Panc1 (cell line): ENCODE measurements around the gene TMX1. TPM values are rescaled to one million over a fixed set of nuclear protein-coding genes. Genes with fewer than 3 reads are reported as not detected.

Source experiments
- ATAC-seq: fragments of 200-7000 bp; cut with Tn5 transposase; 2 replicates; pipeline ENCODE4 v1.9.1; 2020; ENCODE audit warnings: mild to moderate bottlenecking, moderate library complexity
- BruUV-seq: library from RNA; stranded (reverse); fragments of 400-500 nt; replicated peaks from 2 replicates; lab custom pipeline; 2021; lab: Mats Ljungman, UMichigan
- CTCF ChIA-PET: fragments of 300-600 bp; sonication (Branson Sonifier 250); formaldehyde crosslinking; loops from one replicate; lab custom pipeline; 2022; ENCODE audit warnings: antibody characterized with exemption; lab: Charles Lee
- POLR2A ChIA-PET: fragments of 300-600 bp; sonication (Branson Sonifier 250); formaldehyde crosslinking; loops from one replicate; lab custom pipeline; 2022; ENCODE audit warnings: antibody characterized with exemption; lab: Charles Lee
- DNase-seq: peaks from one replicate; pipeline ENCODE4 v3.0.0-alpha.2; 2010; ENCODE audit warnings: low read depth, low spot score
- H3K27ac ChIP-seq: 2 replicates; pipeline ENCODE4 v1.5.1; 2011; ENCODE audit warnings: mild to moderate bottlenecking, low read length, inconsistent platforms
- H3K27me3 ChIP-seq: fragments of 200-500 bp; sonication (Bioruptor generic); 2 replicates; pipeline ENCODE4 v1.6.0; 2014; ENCODE audit warnings: low read length, inconsistent platforms; ENCODE audit not compliant: control insufficient read depth, insufficient read depth
- H3K36me3 ChIP-seq: fragments of 200-500 bp; sonication (Bioruptor generic); 2 replicates; pipeline ENCODE4 v1.5.1; 2014; ENCODE audit warnings: inconsistent platforms, mild to moderate bottlenecking, low read length, moderate library complexity; ENCODE audit not compliant: control insufficient read depth, insufficient read depth
- H3K4me1 ChIP-seq: 2 replicates; pipeline ENCODE4 v1.5.1; 2011; ENCODE audit warnings: inconsistent platforms, mild to moderate bottlenecking, low read length, moderate library complexity; ENCODE audit not compliant: control insufficient read depth, insufficient read depth
- H3K4me3 ChIP-seq, 2 experiments: 2 replicates each; pipeline ENCODE4 v1.5.1; 2011 to 2012; ENCODE audit warnings: low read depth in 2 of 2, low read length in 2 of 2, mild to moderate bottlenecking in 2 of 2, inconsistent platforms in 1 of 2, moderate library complexity in 1 of 2
- H3K9me3 ChIP-seq: fragments of 200-500 bp; sonication (Bioruptor generic); 2 replicates; pipeline ENCODE4 v1.5.1; 2014; ENCODE audit warnings: low read depth, mild to moderate bottlenecking, inconsistent platforms, low read length, moderate library complexity; ENCODE audit not compliant: control insufficient read depth, insufficient read depth
- POLR2AphosphoS5 ChIP-seq: IDR thresholded peaks from 2 replicates; pipeline ENCODE4 v1.6.1; 2012; ENCODE audit warnings: mild to moderate bottlenecking, low read depth, low read length, moderate library complexity
- SIN3A ChIP-seq: IDR thresholded peaks from 2 replicates; pipeline ENCODE4 v1.6.1; 2012; ENCODE audit warnings: low read depth, mild to moderate bottlenecking, low read length, moderate library complexity, borderline replicate concordance; ENCODE audit not compliant: insufficient read depth
- TCF7L2 ChIP-seq: IDR thresholded peaks from 2 replicates; pipeline ENCODE4 v1.6.1; 2011; ENCODE audit warnings: mild to moderate bottlenecking, low read depth, low read length, inconsistent platforms
- in situ Hi-C: cut with HindIII; loops from 2 replicates; pipeline ENCODE4 v1.10.0; 2016; ENCODE audit warnings: low sequenced_read_pairs, low pct_unique_long_range_greater_than_20kb
- intact Hi-C: fragments of 100-400 bp; cut with micrococcal nuclease; formaldehyde crosslinking; loops from one replicate; pipeline ENCODE4 v1.10.0; 2022; ENCODE audit not compliant: unreplicated experiment
- total RNA-seq: library from RNA; stranded (reverse); gene quantifications from one replicate; pipeline ENCODE4 v1.2.1, GENCODE V29; 2021; ENCODE audit not compliant: unreplicated experiment
- TF ChIP-seq, protein P1 (sequence below): fragments of 450-650 bp; IDR thresholded peaks from 2 replicates; pipeline ENCODE4 v1.5.1; 2017; ENCODE audit warnings: mild to moderate bottlenecking
- TF ChIP-seq, protein P2 (sequence below), 2 experiments: IDR thresholded peaks; 2 replicates each; pipeline ENCODE4 v1.6.1; 2011 to 2012; ENCODE audit warnings: low read depth in 2 of 2, control low read depth in 1 of 2, low read length in 1 of 2, mild to moderate bottlenecking in 1 of 2, moderate library complexity in 1 of 2; ENCODE audit not compliant: insufficient read depth in 1 of 2

TMX1 gene
- total RNA-seq, 1 experiment from 2014 or later, result 34.9 TPM

DNA sequence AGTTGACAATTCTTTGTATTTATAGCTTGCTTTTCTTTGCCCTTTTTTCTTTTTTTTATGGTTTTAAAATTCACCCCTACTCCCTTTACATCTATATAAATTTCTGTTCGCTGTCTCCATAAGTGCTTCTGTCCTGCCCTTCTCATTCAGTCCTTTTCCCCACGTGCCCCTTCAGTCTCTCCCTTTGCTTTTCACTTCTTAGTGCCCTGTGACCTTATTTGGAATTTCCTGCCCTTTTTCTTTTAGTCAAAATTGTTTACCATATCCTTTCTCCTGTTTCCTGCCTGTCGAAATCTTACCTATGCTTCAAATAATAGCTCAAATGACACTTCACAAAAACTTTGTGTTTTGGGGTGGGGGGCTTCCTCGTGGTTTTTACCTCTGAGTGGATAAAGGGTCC lies 6.0 kb downstream of the TMX1 start:
- no peaks in the 10 kb centered on the region for H3K9me3 ChIP-seq
- ATAC-seq (no peak), DNase-seq (no peak)
- H3K36me3 ChIP-seq, result peaks cover 5% of the 10 kb centered on the region; the same call in 1 of the 2 replicates
- ChIA-PET POLR2A (no interaction called here), CTCF (no interaction called here)
- H3K4me1 ChIP-seq, result peaks cover 5% of the 10 kb centered on the region
- in situ Hi-C loops (no loop called here), intact Hi-C loops (no loop called here)
- no peak overlapping the region for H3K27ac ChIP-seq
- H3K4me3 ChIP-seq, result no peak overlapping the region
- BruUV-seq, result no TSS peak
- H3K27me3 ChIP-seq, result no peaks in the 10 kb centered on the region
- TF ChIP-seq SIN3A (no peak), POLR2AphosphoS5 (no peak), TCF7L2 (no peak)
- TF ChIP-seq, protein P1, sequence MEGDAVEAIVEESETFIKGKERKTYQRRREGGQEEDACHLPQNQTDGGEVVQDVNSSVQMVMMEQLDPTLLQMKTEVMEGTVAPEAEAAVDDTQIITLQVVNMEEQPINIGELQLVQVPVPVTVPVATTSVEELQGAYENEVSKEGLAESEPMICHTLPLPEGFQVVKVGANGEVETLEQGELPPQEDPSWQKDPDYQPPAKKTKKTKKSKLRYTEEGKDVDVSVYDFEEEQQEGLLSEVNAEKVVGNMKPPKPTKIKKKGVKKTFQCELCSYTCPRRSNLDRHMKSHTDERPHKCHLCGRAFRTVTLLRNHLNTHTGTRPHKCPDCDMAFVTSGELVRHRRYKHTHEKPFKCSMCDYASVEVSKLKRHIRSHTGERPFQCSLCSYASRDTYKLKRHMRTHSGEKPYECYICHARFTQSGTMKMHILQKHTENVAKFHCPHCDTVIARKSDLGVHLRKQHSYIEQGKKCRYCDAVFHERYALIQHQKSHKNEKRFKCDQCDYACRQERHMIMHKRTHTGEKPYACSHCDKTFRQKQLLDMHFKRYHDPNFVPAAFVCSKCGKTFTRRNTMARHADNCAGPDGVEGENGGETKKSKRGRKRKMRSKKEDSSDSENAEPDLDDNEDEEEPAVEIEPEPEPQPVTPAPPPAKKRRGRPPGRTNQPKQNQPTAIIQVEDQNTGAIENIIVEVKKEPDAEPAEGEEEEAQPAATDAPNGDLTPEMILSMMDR, result no peak
- TF ChIP-seq, protein P2, sequence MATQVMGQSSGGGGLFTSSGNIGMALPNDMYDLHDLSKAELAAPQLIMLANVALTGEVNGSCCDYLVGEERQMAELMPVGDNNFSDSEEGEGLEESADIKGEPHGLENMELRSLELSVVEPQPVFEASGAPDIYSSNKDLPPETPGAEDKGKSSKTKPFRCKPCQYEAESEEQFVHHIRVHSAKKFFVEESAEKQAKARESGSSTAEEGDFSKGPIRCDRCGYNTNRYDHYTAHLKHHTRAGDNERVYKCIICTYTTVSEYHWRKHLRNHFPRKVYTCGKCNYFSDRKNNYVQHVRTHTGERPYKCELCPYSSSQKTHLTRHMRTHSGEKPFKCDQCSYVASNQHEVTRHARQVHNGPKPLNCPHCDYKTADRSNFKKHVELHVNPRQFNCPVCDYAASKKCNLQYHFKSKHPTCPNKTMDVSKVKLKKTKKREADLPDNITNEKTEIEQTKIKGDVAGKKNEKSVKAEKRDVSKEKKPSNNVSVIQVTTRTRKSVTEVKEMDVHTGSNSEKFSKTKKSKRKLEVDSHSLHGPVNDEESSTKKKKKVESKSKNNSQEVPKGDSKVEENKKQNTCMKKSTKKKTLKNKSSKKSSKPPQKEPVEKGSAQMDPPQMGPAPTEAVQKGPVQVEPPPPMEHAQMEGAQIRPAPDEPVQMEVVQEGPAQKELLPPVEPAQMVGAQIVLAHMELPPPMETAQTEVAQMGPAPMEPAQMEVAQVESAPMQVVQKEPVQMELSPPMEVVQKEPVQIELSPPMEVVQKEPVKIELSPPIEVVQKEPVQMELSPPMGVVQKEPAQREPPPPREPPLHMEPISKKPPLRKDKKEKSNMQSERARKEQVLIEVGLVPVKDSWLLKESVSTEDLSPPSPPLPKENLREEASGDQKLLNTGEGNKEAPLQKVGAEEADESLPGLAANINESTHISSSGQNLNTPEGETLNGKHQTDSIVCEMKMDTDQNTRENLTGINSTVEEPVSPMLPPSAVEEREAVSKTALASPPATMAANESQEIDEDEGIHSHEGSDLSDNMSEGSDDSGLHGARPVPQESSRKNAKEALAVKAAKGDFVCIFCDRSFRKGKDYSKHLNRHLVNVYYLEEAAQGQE (IDR thresholded peaks at IDR 0.05; ENCODE audit: insufficient read depth in 1 of 2, low read depth in 2 of 2, low read length in 1 of 2), result no peak

DNA sequence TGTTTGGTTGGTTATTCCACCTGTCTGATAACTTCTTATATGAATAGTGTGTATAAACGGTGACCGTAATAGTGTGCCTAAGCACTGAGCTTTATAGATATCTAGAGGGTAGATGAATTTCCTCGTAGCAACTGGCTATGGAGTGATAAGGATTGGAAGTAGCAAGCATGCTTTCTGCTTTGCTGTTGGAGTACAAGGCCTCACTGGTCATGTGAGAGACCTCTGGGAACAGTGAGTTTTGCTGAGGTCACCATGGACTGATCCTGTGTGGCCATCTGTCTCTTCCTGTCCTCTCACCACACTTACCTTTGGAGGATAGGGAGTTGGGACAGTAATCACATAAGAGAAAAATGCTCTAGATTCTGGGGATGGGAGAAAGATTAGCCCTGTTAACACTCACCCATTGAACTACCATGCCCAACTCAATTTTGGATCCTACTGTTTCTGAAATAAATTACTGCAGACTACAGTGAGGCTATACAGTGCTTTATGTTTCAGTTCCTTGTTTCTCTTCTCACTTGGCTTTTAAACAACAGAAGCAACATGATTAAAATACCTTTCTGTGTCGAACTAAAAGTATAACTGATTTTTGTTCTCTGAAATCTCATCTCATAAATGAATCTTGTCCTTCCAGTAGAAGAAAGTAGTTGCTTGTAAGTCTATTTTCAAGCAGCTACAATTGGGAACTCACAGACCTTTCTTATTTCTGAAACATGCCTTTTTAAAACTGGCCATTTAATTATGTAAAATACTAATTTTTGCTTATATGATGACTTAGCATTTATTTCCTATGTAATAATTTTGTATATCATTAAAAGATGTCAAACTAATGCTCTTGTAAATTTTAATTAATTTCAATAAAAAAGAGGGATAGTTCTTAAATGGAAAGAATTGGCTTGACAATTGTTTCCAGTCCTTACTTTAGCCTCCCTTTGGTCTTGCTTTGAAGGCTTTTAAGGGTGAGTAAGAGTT lies 8.3 kb downstream of the TMX1 start:
- intact Hi-C loops, result no loop called here
- Histone ChIP-seq H3K4me3 (no peak overlapping the region), H3K27me3 (no peaks in the 10 kb centered on the region), H3K27ac (no peak overlapping the region), H3K4me1 (no peaks in the 10 kb centered on the region), H3K9me3 (no peaks in the 10 kb centered on the region), H3K36me3 (peaks cover 9% of the 10 kb centered on the region; the same call in 1 of the 2 replicates)
- ChIA-PET POLR2A (no interaction called here), CTCF (no interaction called here)
- no peak for DNase-seq
- in situ Hi-C loops, result no loop called here
- no TSS peak for BruUV-seq
- TF ChIP-seq SIN3A (no peak), POLR2AphosphoS5 (no peak), TCF7L2 (no peak)
- TF ChIP-seq, protein P2 (IDR thresholded peaks at IDR 0.05; ENCODE audit: insufficient read depth in 1 of 2, low read depth in 2 of 2, low read length in 1 of 2), result no peak
- TF ChIP-seq, protein P1, result no peak
- no peak for ATAC-seq
